Omental fat pad (tissue), 4 donors: Measurements from ENCODE around the gene C5orf46. TPM values are rescaled to one million over a fixed set of nuclear protein-coding genes. Genes with fewer than 3 reads are reported as not detected.

Experiments
- ATAC-seq: fragments of 150-250 bp; one replicate; pipeline ENCODE4 v1.9.1; 2016; ENCODE audit warnings: mild to moderate bottlenecking, moderate library complexity; ENCODE audit not compliant: low FRiP score
- DNase-seq: peaks from one replicate; pipeline ENCODE4 v3.0.0-alpha.2; 2019; ENCODE audit warnings: low spot score
- CTCF ChIP-seq, 3 donors: fragments of 450-650 bp; IDR thresholded peaks; one replicate each; pipeline ENCODE4 v1.5.1; 2016 to 2017; ENCODE audit warnings: antibody characterized with exemption in 3 of 3, mild to moderate bottlenecking in 3 of 3, moderate library complexity in 2 of 3
- total RNA-seq, 4 donors: library from RNA; depleted of rRNA; stranded (reverse); fragments of >200 nt; gene quantifications; one replicate each; pipeline ENCODE4 v1.1.0, GENCODE V29; 2016

Gene C5orf46
- total RNA-seq, 4 donors from 2014 or later, result not detected

GRCh38 chr5:147849226-147849625 is 57.1 kb downstream of the C5orf46 start:
- DNase-seq, result no peak
- ATAC-seq, result no peak
- TF ChIP-seq CTCF (IDR thresholded peaks at IDR 0.05), result no peak

- ATAC-seq (no peak), DNase-seq (no peak)
- no peak for TF ChIP-seq CTCF (IDR thresholded peaks at IDR 0.05)
These were observed 60.7 kb downstream of the C5orf46 start for GRCh38 chr5:147845618-147846017.

DNA sequence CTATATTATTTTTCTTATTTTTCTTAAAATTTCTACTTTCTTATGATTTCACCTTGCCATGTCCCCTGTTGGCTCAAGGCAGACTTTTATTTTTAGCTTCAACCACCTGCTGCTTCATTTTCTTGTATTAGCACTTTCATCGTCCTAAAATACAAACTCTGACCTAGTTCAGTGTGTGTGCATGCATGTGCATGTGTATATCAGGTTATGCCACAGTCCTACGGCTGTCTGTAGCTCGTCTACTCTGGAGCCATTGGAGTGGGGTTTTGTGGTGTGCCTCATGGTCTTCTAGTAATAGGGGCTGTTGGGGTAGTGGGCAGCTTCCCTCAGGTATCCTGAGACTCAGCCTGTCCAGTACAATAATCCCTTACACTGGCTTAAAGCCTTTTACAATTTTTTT is 61.5 kb downstream of the C5orf46 start:
- no peak for TF ChIP-seq CTCF (IDR thresholded peaks at IDR 0.05)
- no peak for ATAC-seq

DNA sequence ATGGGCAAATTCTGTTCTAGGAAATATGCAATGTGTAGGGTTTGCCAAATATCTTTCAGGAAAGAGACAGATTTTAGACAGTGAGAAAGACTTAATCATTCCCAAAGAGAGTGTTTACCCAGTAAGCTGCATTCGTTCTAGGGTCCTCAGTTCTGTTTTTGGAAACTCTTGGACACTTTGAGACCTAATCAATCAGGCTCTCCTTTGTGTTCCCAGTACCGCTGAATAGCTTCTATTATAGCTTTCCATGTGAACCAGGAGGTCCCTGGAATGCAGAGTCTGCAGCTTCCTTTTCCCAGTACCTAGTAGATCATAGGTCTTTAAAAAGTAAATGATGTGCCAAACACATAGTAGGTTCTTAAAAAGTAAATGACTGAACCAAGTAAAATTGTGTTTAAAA is 63.5 kb downstream of the C5orf46 start:
- ATAC-seq, result no peak
- TF ChIP-seq CTCF (IDR thresholded peaks at IDR 0.05), result no peak

More for the DNA sequence above, 61.5 kb downstream of the C5orf46 start:
- DNase-seq, result no peak

More for the DNA sequence above, 63.5 kb downstream of the C5orf46 start:
- DNase-seq, result no peak

Other genes starting within 250 kb of the C5orf46 start
- gene JAKMIP2, start 123.8 kb downstream of the C5orf46 start, total RNA-seq, result 1 to 10 TPM in 1 of 4 donors, under 1 TPM in 3; 0.28 to 2.0 (median 0.73) TPM
- gene SPINK1, start 74.9 kb downstream of the C5orf46 start, total RNA-seq, result not detected
- not detected for gene SCGB3A2, start 27.8 kb downstream of the C5orf46 start, total RNA-seq
- 1 to 10 TPM in 1 of 4 donors, under 1 TPM in 2, not detected in 1; 0.31 to 3.2 (median 0.60) TPM for gene SPINK5, start 157.4 kb upstream of the C5orf46 start, total RNA-seq